Activated CD8-positive, alpha-beta T cell treated with anti-CD3 and anti-CD28 coated beads for 36 hours (primary cell): ENCODE results near the gene MATR3. TPM values are rescaled to one million over a fixed set of nuclear protein-coding genes. Genes with fewer than 3 reads are reported as not detected.
A peak's percentile ranks its signal among the peaks of the same experiment; 100 is the strongest.

Experiments
- ATAC-seq: fragments of 200-7000 bp; cut with Tn5 transposase; one replicate; pipeline ENCODE4 v1.10.0; 2021; ENCODE audit warnings: mild to moderate bottlenecking, moderate library complexity
- CTCF ChIA-PET: fragments of 350-600 bp; sonication (Branson Sonifier 250); formaldehyde crosslinking; loops from one replicate; lab custom pipeline; 2021; ENCODE audit warnings: antibody characterized with exemption; lab: Charles Lee
- POLR2A ChIA-PET: fragments of 350-600 bp; sonication (Branson Sonifier 250); formaldehyde crosslinking; loops from one replicate; lab custom pipeline; 2021; ENCODE audit warnings: antibody characterized with exemption; lab: Charles Lee
- DNase-seq: peaks from one replicate; pipeline ENCODE4 v3.0.0-alpha.2; 2020
- H3K27ac Mint-ChIP-seq: one replicate; pipeline ENCODE4 v1.8.0; 2021; ENCODE audit warnings: mild to moderate bottlenecking, mixed read lengths
- H3K27me3 Mint-ChIP-seq: one replicate; pipeline ENCODE4 v1.8.0; 2021; ENCODE audit warnings: mixed read lengths
- H3K36me3 Mint-ChIP-seq: one replicate; pipeline ENCODE4 v1.8.0; 2021; ENCODE audit warnings: low read depth, mixed read lengths
- H3K4me1 Mint-ChIP-seq: one replicate; pipeline ENCODE4 v1.8.0; 2021; ENCODE audit warnings: low read depth, mixed read lengths
- H3K4me3 Mint-ChIP-seq: one replicate; pipeline ENCODE4 v1.8.0; 2021; ENCODE audit warnings: mild to moderate bottlenecking, moderate library complexity, mixed read lengths
- H3K9me3 Mint-ChIP-seq: one replicate; pipeline ENCODE4 v1.8.0; 2021; ENCODE audit warnings: mixed read lengths
- CTCF ChIP-seq: fragments of 200-600 bp; IDR thresholded peaks from one replicate; pipeline ENCODE4 v1.8.0; 2022; ENCODE audit warnings: antibody characterized with exemption, mild to moderate bottlenecking
- intact Hi-C: fragments of 100-400 bp; cut with micrococcal nuclease; formaldehyde crosslinking; loops from one replicate; pipeline ENCODE4 v1.10.0; 2022
- total RNA-seq, 2 experiments: library from RNA; stranded (reverse); gene quantifications; one replicate each; pipeline ENCODE4 v1.2.3, GENCODE V29; 2021

Gene MATR3
- total RNA-seq, 2 experiments from 2014 or later = 181 to 209 TPM

GRCh38 chr5:139262059-139262741 is 31.3 kb upstream of the MATR3 start:
- ATAC-seq (no peak), DNase-seq (no peak)
- intact Hi-C loops = loop anchor here (5.0 to 10.0 kb wide), 3 partner anchors 437 to 687 kb away; partner anchors contain the start of gene HSPA9
- ChIA-PET CTCF (interaction anchor here (0.6 to 1.8 kb wide), 14 partner anchors 9 to 685 kb away, joined by 3 to 9 read pairs (median 4); no protein-coding TSS in a partner anchor), POLR2A (interaction anchor here (1.5 kb wide), 1 partner anchor 32 kb away, joined by 3 read pairs; the partner anchor contains the start of gene MATR3)
- TF ChIP-seq CTCF = no peak
- Mint-ChIP-seq H3K4me3 (no peak overlapping the region), H3K27me3 (no peaks in the 10 kb centered on the region), H3K27ac (no peak overlapping the region), H3K4me1 (peaks cover 10% of the 10 kb centered on the region), H3K36me3 (no peaks in the 10 kb centered on the region), H3K9me3 (no peaks in the 10 kb centered on the region)

- ATAC-seq (peak; percentile 100), DNase-seq (peak; percentile 86)
- Mint-ChIP-seq H3K4me1 (peaks cover 10% of the 10 kb centered on the region), H3K27ac (no peak overlapping the region), H3K36me3 (no peaks in the 10 kb centered on the region), H3K9me3 (no peaks in the 10 kb centered on the region), H3K27me3 (no peaks in the 10 kb centered on the region), H3K4me3 (no peak overlapping the region)
- peak; percentile 79 for TF ChIP-seq CTCF
- ChIA-PET POLR2A (interaction anchor here (1.5 kb wide), 1 partner anchor 31 kb away, joined by 3 read pairs; the partner anchor contains the start of gene MATR3), CTCF (interaction anchor here (0.6 to 1.8 kb wide), 14 partner anchors 9 to 686 kb away, joined by 3 to 9 read pairs (median 4); no protein-coding TSS in a partner anchor)
- intact Hi-C loops = loop anchor here (5.0 to 10.0 kb wide), 3 partner anchors 438 to 688 kb away; partner anchors contain the start of gene HSPA9
Measured at GRCh38 chr5:139262742-139263445, 30.6 kb upstream of the MATR3 start.

- H3K9me3 Mint-ChIP-seq = no peaks in the 10 kb centered on the region
- H3K27ac Mint-ChIP-seq = no peak overlapping the region
- H3K4me1 Mint-ChIP-seq = peaks cover 15% of the 10 kb centered on the region
- POLR2A ChIA-PET = no interaction called here
- intact Hi-C loops = loop anchor here (5.0 to 10.0 kb wide), 3 partner anchors 439 to 689 kb away; partner anchors contain the start of gene HSPA9
- DNase-seq (no peak), ATAC-seq (no peak)
- CTCF ChIA-PET = no interaction called here
- H3K27me3 Mint-ChIP-seq = no peaks in the 10 kb centered on the region
- TF ChIP-seq CTCF = no peak
- no peak overlapping the region for H3K4me3 Mint-ChIP-seq
- H3K36me3 Mint-ChIP-seq = no peaks in the 10 kb centered on the region
Measured at GRCh38 chr5:139263536-139263935, 30.0 kb upstream of the MATR3 start.

- POLR2A ChIA-PET = no interaction called here
- H3K36me3 Mint-ChIP-seq = no peaks in the 10 kb centered on the region
- no peak overlapping the region for H3K27ac Mint-ChIP-seq
- DNase-seq (no peak), ATAC-seq (no peak)
- H3K4me3 Mint-ChIP-seq = no peak overlapping the region
- no peaks in the 10 kb centered on the region for H3K9me3 Mint-ChIP-seq
- intact Hi-C loops = loop anchor here (5.0 to 10.0 kb wide), 3 partner anchors 439 to 689 kb away; partner anchors contain the start of gene HSPA9
- H3K4me1 Mint-ChIP-seq = peaks cover 18% of the 10 kb centered on the region
- H3K27me3 Mint-ChIP-seq = no peaks in the 10 kb centered on the region
- TF ChIP-seq CTCF = no peak
- CTCF ChIA-PET = no interaction called here
Measured at GRCh38 chr5:139263946-139264345, 29.6 kb upstream of the MATR3 start.
